ENCODE measurements around the gene MLLT6.

Gene MLLT6

GRCh38 chr17:38704606-38705522 lies at the start of gene MLLT6:
Gene MLLT6, plus strand, starts transcription at chr17:38705273. Its CDS starts 360 bp downstream, at chr17:38705633.
- DNase-seq, result peak in 1 of 2 experiments; percentile 42

GRCh38 chr17:38656959-38657823 lies 47.9 kb upstream of the MLLT6 start:
- DNase-seq, result no peak

GRCh38 chr17:38657824-38658740 lies 47.0 kb upstream of the MLLT6 start:
- DNase-seq, result no peak

DNA sequence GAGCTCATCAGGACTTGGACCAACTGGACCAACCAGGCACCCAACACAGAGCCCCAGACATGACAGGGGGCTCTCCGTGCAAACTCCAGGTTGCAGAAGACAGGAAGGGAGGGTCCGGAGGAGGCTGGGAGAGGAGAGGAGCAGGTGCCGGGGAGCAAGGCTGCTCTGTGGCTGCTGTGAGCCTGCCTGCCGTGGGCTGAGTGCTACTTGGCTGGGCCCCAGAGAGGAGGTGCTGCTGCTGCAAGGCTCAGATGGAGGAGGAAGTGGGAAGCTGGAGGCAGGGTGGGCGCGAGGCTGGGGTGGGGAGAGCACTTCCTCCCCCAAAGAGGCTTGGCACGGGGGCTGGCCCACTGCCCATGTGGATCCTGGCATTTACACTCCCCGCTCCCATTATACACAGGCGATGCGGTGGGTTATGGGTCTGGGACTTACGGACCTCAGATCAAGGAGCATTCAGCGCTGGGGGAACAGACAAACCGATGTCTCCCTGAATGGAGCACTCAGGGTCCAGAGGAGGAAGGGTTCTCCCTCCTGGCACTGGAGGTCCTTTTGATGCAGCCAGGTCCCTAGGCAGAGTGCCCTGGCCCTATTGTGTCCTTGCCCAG lies 46.2 kb upstream of the MLLT6 start:
- no peak for DNase-seq

GRCh38 chr17:38659415-38659814 lies 45.7 kb upstream of the MLLT6 start:
- no peak for DNase-seq

DNA sequence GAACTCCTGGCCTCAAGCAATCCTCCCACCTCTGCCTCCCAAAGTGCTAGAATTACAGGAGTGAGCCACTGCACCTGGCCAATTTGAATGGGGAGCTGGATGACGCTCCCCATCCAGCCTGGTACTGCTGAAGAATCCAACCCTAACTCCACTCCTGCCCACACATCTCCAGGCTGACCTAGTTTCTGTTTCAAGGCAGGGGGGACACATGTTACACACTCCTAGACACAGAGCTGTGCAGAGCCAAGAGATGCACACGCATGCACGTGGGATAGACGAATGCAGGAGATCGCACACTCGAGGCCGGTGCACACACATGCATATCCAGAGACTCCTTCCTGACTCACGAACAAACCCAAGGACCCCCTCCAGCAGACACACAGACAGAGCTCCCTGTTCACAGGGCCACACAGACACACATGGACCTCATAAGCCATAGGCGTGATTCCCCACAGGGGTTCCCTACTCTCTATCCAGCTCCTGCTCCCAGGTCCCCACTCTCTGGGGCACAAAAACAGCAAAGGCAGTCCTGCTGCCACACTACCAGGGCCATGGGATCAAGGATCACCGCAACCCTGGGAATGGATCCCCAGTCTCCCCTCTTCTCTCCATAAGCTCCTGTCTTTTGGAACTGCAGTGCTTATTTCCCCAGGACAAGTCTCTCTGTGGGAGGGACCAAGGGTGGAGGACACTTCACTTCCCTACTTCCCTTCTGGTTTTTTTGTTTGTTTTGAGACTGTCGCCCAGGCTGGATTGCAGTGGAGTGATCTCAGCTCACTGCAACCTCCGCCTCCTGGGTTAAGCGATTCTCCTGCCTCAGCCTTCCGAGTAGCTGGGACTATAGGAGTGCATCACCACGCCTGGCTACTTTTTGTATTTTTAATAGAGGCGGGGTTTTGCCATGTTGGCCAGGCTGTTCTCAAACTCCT lies 44.7 kb upstream of the MLLT6 start:
- no peak for DNase-seq

- peak; percentile 58 to 67 for DNase-seq
Measured at GRCh38 chr17:38663125-38663751, 41.8 kb upstream of the MLLT6 start.

DNA sequence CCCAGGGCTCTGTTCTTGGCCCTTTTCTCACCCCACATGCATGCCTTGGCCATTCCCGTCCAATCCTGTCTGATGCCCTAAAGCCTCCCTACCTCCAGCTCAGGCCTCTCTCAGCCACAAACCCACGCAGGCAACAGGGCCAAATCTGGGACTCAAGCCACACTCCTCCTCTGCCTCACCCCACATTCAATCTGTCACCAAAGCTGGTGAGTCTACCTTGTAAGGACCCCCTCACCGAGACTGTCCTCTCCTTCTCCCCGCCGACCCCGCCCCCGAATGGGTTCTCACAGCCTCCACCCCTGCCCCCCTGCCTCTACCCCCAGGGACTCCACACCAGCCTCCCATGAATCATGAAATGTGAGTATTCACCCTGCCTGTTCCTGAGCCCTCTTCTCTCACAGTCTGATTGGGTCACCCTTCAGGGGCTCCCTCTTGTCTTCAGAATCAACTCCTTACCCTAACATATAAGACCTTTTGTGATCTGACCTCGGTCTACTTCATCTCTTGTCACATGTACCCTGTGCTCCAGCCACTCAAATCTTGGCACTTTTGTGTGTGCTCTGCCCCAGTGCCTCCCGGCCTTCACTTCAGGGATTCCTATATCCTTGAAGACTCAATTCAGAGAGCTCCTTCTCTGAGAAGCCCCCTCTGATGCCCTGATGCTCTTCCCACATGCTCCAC lies 41.0 kb upstream of the MLLT6 start:
- DNase-seq, result no peak

DNA sequence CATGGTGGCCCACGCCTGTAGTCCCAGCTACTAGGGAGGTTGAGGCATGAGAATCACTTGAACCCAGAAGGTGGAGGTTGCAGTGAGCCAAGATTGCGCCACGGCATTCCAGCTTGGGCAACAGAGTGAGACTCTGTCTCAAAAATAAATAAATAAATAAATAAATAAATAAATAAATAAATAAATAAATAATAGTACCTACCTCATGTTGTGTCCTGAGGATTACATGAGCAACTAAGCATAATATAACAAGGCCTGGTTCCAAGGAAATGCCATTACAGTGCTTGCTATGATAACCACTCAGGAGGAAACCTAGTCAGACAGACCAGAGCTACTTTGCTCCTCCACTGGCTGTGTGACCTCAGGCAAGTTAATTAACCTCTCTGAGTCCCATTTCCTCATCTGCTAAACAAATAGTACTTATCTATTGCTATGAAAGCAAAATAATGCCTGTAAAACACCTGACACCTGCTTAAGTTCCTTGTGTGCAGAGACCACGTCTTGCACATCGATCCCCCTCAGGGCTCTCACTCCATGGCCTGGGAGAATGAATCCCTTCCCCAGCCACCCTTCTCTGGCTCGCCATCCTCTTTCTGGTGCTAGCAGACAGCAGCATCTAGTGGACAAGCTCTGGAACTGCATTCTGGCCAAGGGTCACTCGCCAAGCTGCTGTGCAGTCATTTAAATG lies 37.8 kb upstream of the MLLT6 start:
- peak in 1 of 2 experiments; percentile 56 for DNase-seq

DNA sequence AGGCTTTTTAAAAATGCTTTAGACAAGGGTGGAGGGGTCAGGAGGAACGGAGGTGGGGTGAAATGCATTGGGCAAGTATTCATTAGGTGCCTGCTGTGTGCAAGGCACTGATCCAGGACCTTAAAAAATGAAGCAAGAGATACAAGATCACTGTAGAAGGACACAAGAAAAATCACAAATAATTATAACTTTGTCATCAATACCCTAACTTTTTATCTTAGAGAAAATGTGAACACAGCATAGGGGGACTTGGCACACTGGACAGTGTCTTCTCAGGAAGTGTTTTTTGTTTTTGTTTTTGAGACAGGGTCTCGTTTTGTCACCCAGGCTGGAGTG lies 37.3 kb upstream of the MLLT6 start:
- DNase-seq, result no peak

DNA sequence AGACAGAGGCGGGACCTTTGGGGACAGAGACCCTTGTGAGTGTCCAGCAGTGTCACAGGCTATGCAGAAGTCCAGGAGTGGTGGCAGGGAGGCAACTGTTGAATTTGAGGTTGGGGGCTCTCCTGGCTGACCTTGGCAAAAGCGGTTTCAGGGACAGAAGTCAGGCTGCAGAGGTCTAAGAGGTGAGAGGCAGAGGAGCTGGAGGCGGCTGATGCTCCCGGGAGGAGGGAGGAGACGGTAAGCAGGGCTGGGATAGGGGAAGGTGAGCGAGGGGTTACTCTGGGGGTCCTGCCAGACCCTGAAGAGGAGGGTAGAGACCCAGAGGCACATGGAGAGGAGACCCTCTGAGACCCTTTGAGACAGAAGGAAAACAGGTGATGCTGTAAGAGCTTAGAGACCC lies 35.6 kb upstream of the MLLT6 start:
- DNase-seq, result no peak

DNA sequence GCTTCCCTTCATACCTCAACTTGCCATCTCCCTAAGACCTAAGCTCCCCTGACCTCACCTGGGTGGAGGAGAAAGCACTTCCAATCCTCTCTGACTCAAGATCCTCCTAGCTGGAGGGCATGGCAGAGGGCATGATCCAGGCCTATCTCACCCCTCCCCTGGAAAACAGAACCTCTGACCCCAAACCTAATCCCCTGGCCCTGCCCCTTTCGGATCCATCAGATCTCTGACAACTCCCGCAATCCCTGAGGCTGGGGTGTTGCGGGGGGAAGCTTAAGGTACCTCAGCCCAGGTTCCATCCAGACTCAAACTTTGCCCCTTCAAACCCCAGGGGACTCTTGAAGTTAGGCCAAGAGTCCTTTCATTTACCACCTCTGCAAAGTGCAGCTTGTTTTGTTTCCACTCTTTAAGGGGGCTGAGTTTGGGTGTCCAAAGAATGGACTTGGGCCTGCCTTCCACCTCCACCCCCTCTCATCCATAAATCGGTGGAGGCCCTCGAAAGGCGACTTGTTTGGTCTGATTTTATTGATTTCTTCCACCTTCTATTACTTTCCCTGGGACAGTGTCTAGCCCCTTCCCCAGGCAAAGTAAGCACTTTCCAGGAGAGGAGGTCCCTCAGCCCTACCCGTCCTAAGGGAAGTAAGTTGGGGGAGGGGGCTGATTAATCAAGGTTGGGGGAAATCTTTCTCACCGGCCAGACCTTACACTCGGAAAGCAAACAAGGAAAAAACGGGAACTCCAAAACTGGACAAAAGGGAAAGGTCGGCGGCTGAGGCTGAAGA lies 32.9 kb upstream of the MLLT6 start:
- no peak for DNase-seq

DNA sequence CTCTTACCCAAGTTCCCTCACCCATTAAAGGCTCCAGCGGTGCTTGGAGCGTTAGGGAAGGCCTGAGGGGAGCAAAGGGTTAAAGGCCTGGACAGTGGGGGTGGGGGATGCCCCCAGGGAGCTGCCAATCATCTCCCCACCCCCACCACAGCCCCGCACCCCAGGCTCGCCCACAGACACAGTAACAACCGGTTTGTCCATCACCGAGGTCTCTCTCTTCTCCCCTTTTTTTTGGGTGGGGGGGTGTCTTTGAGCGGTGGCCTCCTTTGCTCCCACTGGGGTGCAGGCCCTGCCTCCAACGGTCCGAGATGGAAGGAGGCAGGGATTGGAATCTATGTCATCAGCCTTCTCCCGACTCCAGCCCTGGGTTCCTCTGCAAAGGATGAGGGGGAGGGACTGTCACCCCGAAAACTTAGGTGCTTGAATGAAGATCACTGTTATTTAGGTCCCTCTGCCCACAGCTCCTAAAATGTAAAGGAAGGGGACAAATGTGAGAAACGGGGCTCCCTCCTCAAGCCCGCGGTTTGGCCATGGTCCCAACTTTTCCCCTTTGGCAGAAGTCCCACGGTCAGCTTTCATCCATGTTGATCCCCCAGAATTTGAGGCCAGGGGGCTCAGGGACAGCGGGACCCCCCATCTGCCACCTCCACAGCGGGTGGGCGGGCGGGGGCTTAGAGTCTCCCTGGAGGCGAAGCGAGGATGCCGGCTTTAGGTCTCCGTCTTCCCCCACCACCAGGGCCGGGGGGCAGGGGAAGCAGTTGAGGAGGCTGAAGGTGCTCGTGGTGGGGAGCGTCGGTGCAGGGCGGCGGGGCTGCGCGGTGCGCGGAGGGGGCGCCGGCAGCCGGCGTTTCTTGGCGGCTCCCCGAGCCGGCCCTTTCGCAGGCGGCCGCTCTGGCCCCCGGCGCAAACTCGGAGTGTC lies 32.0 kb upstream of the MLLT6 start:
- no peak for DNase-seq

DNA sequence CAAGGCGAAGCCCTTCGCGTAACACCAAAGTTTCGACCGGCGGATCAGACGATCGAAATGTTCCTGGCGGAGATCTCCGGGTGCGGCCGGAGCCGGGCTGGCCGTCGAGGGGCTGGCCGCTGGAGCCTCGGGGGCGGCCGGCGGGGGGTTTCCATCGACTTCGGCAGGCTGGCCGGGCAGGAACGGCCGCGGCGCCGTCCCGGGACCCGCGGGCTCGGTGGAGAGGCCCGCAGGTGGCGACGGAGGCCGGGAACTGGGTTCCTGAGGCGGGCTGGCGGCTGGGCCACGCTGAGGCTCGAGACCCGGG lies 31.4 kb upstream of the MLLT6 start:
- no peak for DNase-seq

- no peak for DNase-seq
Measured at GRCh38 chr17:38674014-38674748, 30.9 kb upstream of the MLLT6 start.

DNA sequence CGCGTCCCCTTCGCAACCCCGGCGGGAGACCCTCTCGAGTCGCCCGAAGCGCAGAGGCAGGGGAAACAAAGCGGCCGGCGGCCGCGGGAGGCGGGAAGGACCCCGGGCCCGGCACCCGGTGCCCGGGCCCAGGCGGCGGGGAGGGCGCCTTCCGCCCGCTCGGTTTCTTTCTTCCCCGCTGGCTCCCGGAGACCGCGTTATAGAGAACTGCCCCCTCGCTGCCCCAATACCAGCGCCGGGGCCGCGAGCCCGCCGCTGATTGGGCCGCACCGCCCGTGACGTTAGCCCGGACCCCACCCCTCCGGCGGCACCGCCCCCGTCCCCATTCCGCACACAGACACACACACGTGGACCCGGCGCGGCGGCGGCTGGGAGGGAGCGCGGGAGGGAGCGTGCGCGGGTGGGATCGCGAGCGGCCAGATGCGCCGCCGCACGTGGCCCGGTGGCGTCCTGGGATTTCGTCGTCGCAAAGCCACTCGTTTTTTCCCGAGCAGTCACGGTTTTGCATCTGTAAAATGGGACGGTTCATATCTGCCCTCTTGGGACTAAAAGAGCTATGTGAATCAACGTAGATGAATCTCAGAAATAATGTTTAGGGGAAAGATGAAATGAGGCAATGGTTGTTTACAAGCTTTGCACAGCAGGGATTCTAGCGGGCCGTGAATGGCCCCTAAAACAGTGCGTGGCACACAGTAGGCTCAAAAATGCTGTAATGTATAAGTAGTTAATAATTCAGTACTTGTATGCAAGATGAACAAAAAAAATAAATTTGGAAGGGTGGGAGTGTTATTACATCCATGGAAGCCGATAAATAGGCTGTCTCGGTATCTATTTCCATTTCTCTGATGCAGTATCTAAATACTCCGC lies 30.1 kb upstream of the MLLT6 start, which contains the start of gene EPOP:
EPOP (minus strand) TSS at position 209 of the 867 bp plus-strand sequence. CDS start 462 bp downstream, outside the sequence.
- no peak for DNase-seq

Data from cerebellar nuclear complex (tissue), 1 donor.